PFSK-1 (cell line): Measurements from ENCODE around the gene CDC42BPB.

Experiments
- FOXP2 ChIP-seq: optimal IDR thresholded peaks from 2 replicates; pipeline ENCODE3; 2011; ENCODE audit warnings: borderline replicate concordance, control low read depth, inconsistent platforms; ENCODE audit not compliant: insufficient read depth; ENCODE audit errors: extremely low read length, extremely low read depth
- POLR2AphosphoS5 ChIP-seq: IDR thresholded peaks from 2 replicates; pipeline ENCODE4 v1.6.1; 2012; ENCODE audit warnings: low read depth, mild to moderate bottlenecking, control low read depth, low read length, moderate library complexity
- REST ChIP-seq, 2 experiments: IDR thresholded peaks; 2 replicates each; pipeline versions ENCODE4 v1.6.1 to v1.8.0; 2011 to 2012; ENCODE audit warnings: low read depth in 2 of 2, low read length in 2 of 2, control low read depth in 1 of 2, inconsistent platforms in 1 of 2, mild to moderate bottlenecking in 1 of 2, moderate library complexity in 1 of 2; ENCODE audit not compliant: insufficient read depth in 1 of 2
- SIN3A ChIP-seq: IDR thresholded peaks from 2 replicates; pipeline ENCODE4 v1.6.1; 2012; ENCODE audit warnings: mild to moderate bottlenecking, low read length, moderate library complexity, borderline replicate concordance; ENCODE audit not compliant: insufficient read depth
- TAF1 ChIP-seq: IDR thresholded peaks from 2 replicates; pipeline ENCODE4 v1.6.1; 2012; ENCODE audit warnings: low read length, control low read depth, borderline replicate concordance; ENCODE audit not compliant: insufficient read depth

CDC42BPB gene

GRCh38 chr14:103085106-103086091, 28.1 kb upstream of the CDC42BPB start:
- TF ChIP-seq POLR2AphosphoS5 (no peak), FOXP2 (no peak), REST (IDR thresholded peaks at IDR 0.05; ENCODE audit: insufficient read depth in 1 of 2, low read depth in 2 of 2, low read length in 2 of 2) (no peak), TAF1 (no peak), SIN3A (no peak)

GRCh38 chr14:103084021-103084919, 26.9 kb upstream of the CDC42BPB start, which contains the start of gene LBHD2:
LBHD2 (plus strand) TSS chr14:103084210; CDS start chr14:103086013, 1,803 bp downstream.
- TF ChIP-seq REST (IDR thresholded peaks at IDR 0.05; ENCODE audit: insufficient read depth in 1 of 2, low read depth in 2 of 2, low read length in 2 of 2) = no peak
- no peak for TF ChIP-seq POLR2AphosphoS5
- no peak for TF ChIP-seq SIN3A
- TF ChIP-seq FOXP2 = no peak
- TF ChIP-seq TAF1 = no peak

GRCh38 chr14:103081951-103082350, 24.6 kb upstream of the CDC42BPB start:
- TF ChIP-seq REST (IDR thresholded peaks at IDR 0.05; ENCODE audit: insufficient read depth in 1 of 2, low read depth in 2 of 2, low read length in 2 of 2) = no peak
- TF ChIP-seq POLR2AphosphoS5 = no peak

- TF ChIP-seq REST (IDR thresholded peaks at IDR 0.05; ENCODE audit: insufficient read depth in 1 of 2, low read depth in 2 of 2, low read length in 2 of 2) = no peak
- no peak for TF ChIP-seq POLR2AphosphoS5
- no peak for TF ChIP-seq FOXP2
- no peak for TF ChIP-seq TAF1
- TF ChIP-seq SIN3A = no peak
Measured at GRCh38 chr14:103078860-103079587, 21.7 kb upstream of the CDC42BPB start.
